KMS-11 (cell line): ENCODE data around the gene RBM17.

Experiments used
- H2AFZ ChIP-seq: fragments of 200-600 bp; sonication (generic); 2 replicates; pipeline ENCODE4 v1.6.1; 2016; ENCODE audit warnings: antibody characterized with exemption, mixed run types, low read depth
- H3K27ac ChIP-seq: fragments of 200-600 bp; sonication (generic); 2 replicates; pipeline ENCODE4 v1.6.1; 2016; ENCODE audit warnings: mild to moderate bottlenecking, mixed run types
- H3K27me3 ChIP-seq: fragments of 200-600 bp; sonication (generic); 2 replicates; pipeline ENCODE4 v1.6.1; 2017; ENCODE audit warnings: mild to moderate bottlenecking, low read depth, mixed run types, moderate library complexity; ENCODE audit not compliant: insufficient read depth
- H3K36me3 ChIP-seq: fragments of 200-600 bp; sonication (generic); 2 replicates; pipeline ENCODE4 v1.6.1; 2017; ENCODE audit warnings: mild to moderate bottlenecking, mixed run types; ENCODE audit not compliant: insufficient read depth
- H3K4me1 ChIP-seq: fragments of 200-600 bp; sonication (generic); 2 replicates; pipeline ENCODE4 v1.6.1; 2016; ENCODE audit warnings: mild to moderate bottlenecking, low read depth, mixed run types; ENCODE audit not compliant: poor library complexity, severe bottlenecking
- H3K4me2 ChIP-seq: fragments of 200-600 bp; sonication (generic); 2 replicates; pipeline ENCODE4 v1.7.0; 2016; ENCODE audit warnings: mild to moderate bottlenecking, mixed run types
- H3K4me3 ChIP-seq: fragments of 200-600 bp; sonication (generic); IDR thresholded peaks from 2 replicates; pipeline ENCODE4 v1.6.1; 2017; ENCODE audit warnings: low read depth, low read length, mixed read lengths; ENCODE audit not compliant: insufficient read depth
- H3K79me2 ChIP-seq: fragments of 200-600 bp; sonication (generic); 2 replicates; pipeline ENCODE4 v1.6.1; 2016; ENCODE audit warnings: low read depth, mixed run types; ENCODE audit not compliant: insufficient read depth
- H3K9ac ChIP-seq: fragments of 200-600 bp; sonication (generic); 2 replicates; pipeline ENCODE4 v1.6.1; 2016; ENCODE audit warnings: mild to moderate bottlenecking, mixed run types
- H4K20me1 ChIP-seq: fragments of 200-600 bp; sonication (generic); 2 replicates; pipeline ENCODE4 v1.6.1; 2016; ENCODE audit warnings: mild to moderate bottlenecking, mixed run types; ENCODE audit not compliant: insufficient read depth
- CTCF ChIP-seq: fragments of 200-600 bp; sonication (generic); conservative IDR thresholded peaks from 2 replicates; pipeline ENCODE4 v1.6.1; 2017; ENCODE audit warnings: low read depth, mild to moderate bottlenecking, antibody characterized with exemption, low read length, moderate library complexity, mixed read lengths

RBM17 gene

GRCh38 chr10:6044751-6045313, 44.0 kb upstream of the RBM17 start:
- no peak for TF ChIP-seq CTCF
- peaks cover 45% of the 10 kb centered on the region for H3K27me3 ChIP-seq
- H3K4me2 ChIP-seq, result no peak overlapping the region
- no peaks in the 10 kb centered on the region for H3K36me3 ChIP-seq
- H4K20me1 ChIP-seq, result no peaks in the 10 kb centered on the region
- H2AFZ ChIP-seq, result no peak overlapping the region
- H3K79me2 ChIP-seq, result no peaks in the 10 kb centered on the region
- no peaks in the 10 kb centered on the region for H3K4me1 ChIP-seq
- no peak overlapping the region for H3K9ac ChIP-seq
- no peak overlapping the region for H3K27ac ChIP-seq
- H3K4me3 ChIP-seq, result no peak overlapping the region

- Histone ChIP-seq H3K27me3 (peaks cover 50% of the 10 kb centered on the region), H4K20me1 (no peaks in the 10 kb centered on the region), H3K79me2 (no peaks in the 10 kb centered on the region), H3K27ac (no peak overlapping the region), H2AFZ (no peak overlapping the region), H3K4me3 (no peak overlapping the region), H3K4me1 (peaks cover under 1% of the 10 kb centered on the region), H3K36me3 (no peaks in the 10 kb centered on the region), H3K9ac (no peak overlapping the region), H3K4me2 (no peak overlapping the region)
- no peak for TF ChIP-seq CTCF
These were observed 43.5 kb upstream of the RBM17 start for GRCh38 chr10:6045314-6045848.

- Histone ChIP-seq H3K79me2 (no peaks in the 10 kb centered on the region), H3K4me3 (no peak overlapping the region), H2AFZ (no peak overlapping the region), H3K9ac (no peak overlapping the region), H3K4me1 (peaks cover 8% of the 10 kb centered on the region), H3K4me2 (no peak overlapping the region), H3K27ac (no peak overlapping the region), H4K20me1 (no peaks in the 10 kb centered on the region), H3K36me3 (no peaks in the 10 kb centered on the region), H3K27me3 (peaks cover 51% of the 10 kb centered on the region)
- TF ChIP-seq CTCF, result no peak
These were observed 42.7 kb upstream of the RBM17 start for GRCh38 chr10:6045878-6046772.

- H4K20me1 ChIP-seq, result no peaks in the 10 kb centered on the region
- no peak overlapping the region for H3K9ac ChIP-seq
- peaks cover 16% of the 10 kb centered on the region for H3K4me1 ChIP-seq
- no peak overlapping the region for H2AFZ ChIP-seq
- no peaks in the 10 kb centered on the region for H3K36me3 ChIP-seq
- H3K4me3 ChIP-seq, result no peak overlapping the region
- no peaks in the 10 kb centered on the region for H3K79me2 ChIP-seq
- no peak overlapping the region for H3K27ac ChIP-seq
- no peak overlapping the region for H3K4me2 ChIP-seq
- TF ChIP-seq CTCF, result no peak
- H3K27me3 ChIP-seq, result peaks cover 54% of the 10 kb centered on the region
These were observed 41.8 kb upstream of the RBM17 start for GRCh38 chr10:6046773-6047611.
